Measurements from ENCODE around the gene SCUBE1. TPM values are rescaled to one million over a fixed set of nuclear protein-coding genes. Genes with fewer than 3 reads are reported as not detected.

The SCUBE1 gene
- total and polyA plus RNA-seq, 2 experiments from 2014 or later: 2.1 to 2.2 TPM

DNA sequence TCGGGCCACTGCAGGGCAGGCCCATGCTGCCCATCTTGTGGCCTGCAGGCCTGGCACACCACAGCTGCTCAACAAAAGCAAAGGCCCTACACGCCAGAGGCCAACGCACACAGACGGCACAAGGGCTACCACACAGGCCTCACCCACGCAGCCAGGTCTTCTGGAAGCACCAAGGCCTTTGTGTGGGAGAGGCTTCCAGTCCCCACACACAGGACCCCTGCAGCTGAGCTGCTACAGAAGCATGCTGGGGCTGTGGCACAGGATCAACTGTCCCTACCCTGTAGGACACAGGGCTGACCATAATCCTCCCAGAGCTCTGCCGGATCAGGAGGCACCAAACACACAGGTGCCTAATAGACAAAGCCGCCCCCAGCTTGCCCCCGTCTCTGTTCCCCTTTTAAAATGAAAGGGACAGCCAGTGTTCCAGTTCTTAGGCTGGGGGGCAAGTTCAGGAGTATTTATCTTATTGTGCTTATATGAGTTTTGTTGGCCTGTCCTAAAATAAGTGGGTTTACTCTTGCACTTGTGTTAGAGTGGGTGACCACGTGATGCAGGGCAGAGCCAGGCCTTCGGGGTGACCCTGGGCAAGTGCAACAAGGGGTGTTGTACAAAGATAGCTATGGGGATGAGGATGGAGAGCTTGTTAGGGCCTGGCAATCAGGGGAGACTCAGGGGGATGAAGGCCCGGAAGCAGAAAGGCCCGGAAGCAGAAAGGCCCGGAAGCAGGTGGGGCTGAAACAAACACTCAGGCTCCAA, 161.7 kb downstream of the SCUBE1 start:
- no peak for DNase-seq (ENCODE audit: low spot score)
- TF ChIP-seq EZH2 (IDR thresholded peaks at IDR 0.05; ENCODE audit: borderline replicate concordance): no peak
- TF ChIP-seq EZH2phosphoT487 (IDR thresholded peaks at IDR 0.05; ENCODE audit: low read depth, severe bottlenecking, unreplicated experiment): no peak
- TF ChIP-seq, protein P1, sequence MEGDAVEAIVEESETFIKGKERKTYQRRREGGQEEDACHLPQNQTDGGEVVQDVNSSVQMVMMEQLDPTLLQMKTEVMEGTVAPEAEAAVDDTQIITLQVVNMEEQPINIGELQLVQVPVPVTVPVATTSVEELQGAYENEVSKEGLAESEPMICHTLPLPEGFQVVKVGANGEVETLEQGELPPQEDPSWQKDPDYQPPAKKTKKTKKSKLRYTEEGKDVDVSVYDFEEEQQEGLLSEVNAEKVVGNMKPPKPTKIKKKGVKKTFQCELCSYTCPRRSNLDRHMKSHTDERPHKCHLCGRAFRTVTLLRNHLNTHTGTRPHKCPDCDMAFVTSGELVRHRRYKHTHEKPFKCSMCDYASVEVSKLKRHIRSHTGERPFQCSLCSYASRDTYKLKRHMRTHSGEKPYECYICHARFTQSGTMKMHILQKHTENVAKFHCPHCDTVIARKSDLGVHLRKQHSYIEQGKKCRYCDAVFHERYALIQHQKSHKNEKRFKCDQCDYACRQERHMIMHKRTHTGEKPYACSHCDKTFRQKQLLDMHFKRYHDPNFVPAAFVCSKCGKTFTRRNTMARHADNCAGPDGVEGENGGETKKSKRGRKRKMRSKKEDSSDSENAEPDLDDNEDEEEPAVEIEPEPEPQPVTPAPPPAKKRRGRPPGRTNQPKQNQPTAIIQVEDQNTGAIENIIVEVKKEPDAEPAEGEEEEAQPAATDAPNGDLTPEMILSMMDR (IDR thresholded peaks at IDR 0.05; ENCODE audit: poor library complexity): no peak
- no peaks in the 10 kb centered on the region for H3K27me3 ChIP-seq
- no peaks in the 10 kb centered on the region for H3K9me2 ChIP-seq (replicated peaks; ENCODE audit: insufficient read depth)
- no peaks in the 10 kb centered on the region for H3K9me3 ChIP-seq (ENCODE audit: low read depth)
- H3K4me2 ChIP-seq: no peak overlapping the region
- peaks cover 22% of the 10 kb centered on the region for H3K79me2 ChIP-seq
- H2AFZ ChIP-seq: no peak overlapping the region
- no peaks in the 10 kb centered on the region for H4K20me1 ChIP-seq (ENCODE audit: insufficient read depth, poor library complexity, severe bottlenecking)
- no peaks in the 10 kb centered on the region for H3K36me3 ChIP-seq (replicated peaks; ENCODE audit: insufficient read depth, low read depth)
- H3K4me3 ChIP-seq: no peak overlapping the region
- WGBS (ENCODE audit: low lambda C conversion rate, missing lambda C conversion rate): 97% methylated on average over 13 of the region's 13 CpGs
- H3K27ac ChIP-seq: no peak overlapping the region
- peaks cover 26% of the 10 kb centered on the region for H3K4me1 ChIP-seq (ENCODE audit: insufficient read depth)

DNA sequence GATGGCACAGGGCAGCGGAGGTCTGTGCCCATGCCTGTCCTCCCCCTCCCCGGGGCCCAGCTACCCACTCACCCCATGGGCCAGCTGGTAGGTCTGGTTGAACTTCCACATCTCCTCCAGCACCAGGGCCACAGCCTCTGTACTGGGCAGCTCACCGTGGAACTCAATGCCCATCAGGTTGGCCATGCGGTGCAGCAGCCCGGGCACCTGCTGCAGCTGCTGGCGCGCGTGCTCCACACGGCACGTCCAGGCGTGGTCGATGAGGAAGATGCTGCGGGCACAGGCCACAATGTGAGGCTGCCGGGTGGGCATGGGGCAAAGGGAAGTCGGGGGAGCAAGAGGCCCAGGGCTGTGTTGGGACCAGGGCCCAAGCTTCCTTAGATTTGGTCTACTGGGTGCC, 162.5 kb downstream of the SCUBE1 start:
- Histone ChIP-seq H3K36me3 (replicated peaks; ENCODE audit: insufficient read depth, low read depth) (no peaks in the 10 kb centered on the region), H3K4me1 (ENCODE audit: insufficient read depth) (peaks cover 20% of the 10 kb centered on the region), H3K9me3 (ENCODE audit: low read depth) (no peaks in the 10 kb centered on the region), H4K20me1 (ENCODE audit: insufficient read depth, poor library complexity, severe bottlenecking) (no peaks in the 10 kb centered on the region), H3K27me3 (no peaks in the 10 kb centered on the region), H3K9me2 (replicated peaks; ENCODE audit: insufficient read depth) (no peaks in the 10 kb centered on the region), H2AFZ (no peak overlapping the region), H3K4me2 (no peak overlapping the region), H3K27ac (no peak overlapping the region), H3K4me3 (no peak overlapping the region), H3K79me2 (peaks cover 17% of the 10 kb centered on the region)
- TF ChIP-seq EZH2phosphoT487 (IDR thresholded peaks at IDR 0.05; ENCODE audit: low read depth, severe bottlenecking, unreplicated experiment): no peak
- TF ChIP-seq, protein P1 (IDR thresholded peaks at IDR 0.05; ENCODE audit: poor library complexity): no peak
- no peak for TF ChIP-seq EZH2 (IDR thresholded peaks at IDR 0.05; ENCODE audit: borderline replicate concordance)
- WGBS (ENCODE audit: low lambda C conversion rate, missing lambda C conversion rate): over 99% methylated on average over 15 of the region's 15 CpGs
- no peak for DNase-seq (ENCODE audit: low spot score)

DNA sequence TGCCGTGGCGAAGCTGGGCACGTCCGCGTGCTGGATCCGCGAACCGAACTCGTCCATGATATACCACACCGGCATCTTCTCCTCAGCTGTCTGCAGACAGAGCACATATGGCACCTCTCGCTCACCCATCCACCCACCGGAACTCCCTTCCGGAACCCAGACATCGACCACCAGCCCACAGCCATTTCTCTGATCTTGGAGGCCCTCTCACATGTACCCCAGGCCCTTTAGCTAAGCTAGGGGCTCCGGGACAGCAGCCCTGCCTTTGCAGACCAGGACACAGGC, 163.3 kb downstream of the SCUBE1 start:
- DNase-seq (ENCODE audit: low spot score): no peak

More for the DNA sequence above, 163.3 kb downstream of the SCUBE1 start:
- Histone ChIP-seq H3K27me3 (no peaks in the 10 kb centered on the region), H3K27ac (no peak overlapping the region), H2AFZ (no peak overlapping the region), H3K79me2 (peaks cover 11% of the 10 kb centered on the region), H3K4me2 (no peak overlapping the region), H3K4me1 (ENCODE audit: insufficient read depth) (peaks cover 14% of the 10 kb centered on the region), H4K20me1 (ENCODE audit: insufficient read depth, poor library complexity, severe bottlenecking) (no peaks in the 10 kb centered on the region), H3K9me2 (replicated peaks; ENCODE audit: insufficient read depth) (no peaks in the 10 kb centered on the region), H3K9me3 (ENCODE audit: low read depth) (no peaks in the 10 kb centered on the region), H3K4me3 (no peak overlapping the region), H3K36me3 (replicated peaks; ENCODE audit: insufficient read depth, low read depth) (no peaks in the 10 kb centered on the region)
- TF ChIP-seq EZH2phosphoT487 (IDR thresholded peaks at IDR 0.05; ENCODE audit: low read depth, severe bottlenecking, unreplicated experiment) (no peak), EZH2 (IDR thresholded peaks at IDR 0.05; ENCODE audit: borderline replicate concordance) (no peak)
- TF ChIP-seq, protein P1 (IDR thresholded peaks at IDR 0.05; ENCODE audit: poor library complexity): no peak
- 97% methylated on average over 15 of the region's 15 CpGs for WGBS (ENCODE audit: low lambda C conversion rate, missing lambda C conversion rate)
